Kidney epithelial cell (primary cell): ENCODE results near the gene ELK3. TPM values are rescaled to one million over a fixed set of nuclear protein-coding genes. Genes with fewer than 3 reads are reported as not detected.

Experiments used
- DNase-seq: peaks from one replicate; pipeline ENCODE4 v3.0.0-alpha.2; 2010; ENCODE audit warnings: low read depth
- H3K27me3 ChIP-seq: 2 replicates; pipeline ENCODE4 v1.6.0; 2011; ENCODE audit warnings: low read length; ENCODE audit not compliant: control insufficient read depth, insufficient read depth
- H3K36me3 ChIP-seq: 2 replicates; pipeline ENCODE4 v1.5.1; 2011; ENCODE audit warnings: low read length; ENCODE audit not compliant: control insufficient read depth, insufficient read depth
- H3K4me3 ChIP-seq: 2 replicates; pipeline ENCODE4 v1.5.1; 2011; ENCODE audit warnings: low read depth, mild to moderate bottlenecking, control low read depth, low read length
- total RNA-seq: library from RNA; depleted of rRNA; stranded (reverse); fragments of >200 nt; gene quantifications from 2 replicates; pipeline ENCODE4 v1.2.3, GENCODE V29; 2015
- TF ChIP-seq, protein P1 (sequence below): IDR thresholded peaks from 2 replicates; pipeline ENCODE4 v1.5.1; 2011; ENCODE audit warnings: mild to moderate bottlenecking, moderate library complexity, low read length, control low read depth, inconsistent platforms; ENCODE audit not compliant: insufficient read depth, poor library complexity, severe bottlenecking

ELK3 gene
- total RNA-seq, 1 donor from 2014 or later = 63.5 TPM

DNA sequence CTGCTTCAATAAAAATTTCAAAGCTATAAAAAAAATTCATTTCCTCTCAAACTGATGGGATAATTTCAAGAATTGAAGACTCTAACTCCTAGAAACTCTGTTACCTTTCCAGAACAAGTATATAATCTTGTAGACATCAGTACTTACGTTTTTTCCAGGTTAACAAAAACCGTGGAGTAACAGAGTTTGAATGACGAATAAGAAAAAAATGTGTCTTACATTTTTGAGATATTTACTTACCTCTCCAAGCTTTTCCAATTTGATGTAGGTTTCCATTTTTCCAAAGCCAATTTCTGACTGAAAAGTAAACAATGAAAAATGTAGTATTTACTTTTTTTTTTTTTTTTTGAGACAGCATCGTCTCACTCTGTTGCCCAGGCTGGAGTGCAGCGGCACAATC is 105.9 kb downstream of the ELK3 start:
- no peaks in the 10 kb centered on the region for H3K36me3 ChIP-seq
- TF ChIP-seq, protein P1, sequence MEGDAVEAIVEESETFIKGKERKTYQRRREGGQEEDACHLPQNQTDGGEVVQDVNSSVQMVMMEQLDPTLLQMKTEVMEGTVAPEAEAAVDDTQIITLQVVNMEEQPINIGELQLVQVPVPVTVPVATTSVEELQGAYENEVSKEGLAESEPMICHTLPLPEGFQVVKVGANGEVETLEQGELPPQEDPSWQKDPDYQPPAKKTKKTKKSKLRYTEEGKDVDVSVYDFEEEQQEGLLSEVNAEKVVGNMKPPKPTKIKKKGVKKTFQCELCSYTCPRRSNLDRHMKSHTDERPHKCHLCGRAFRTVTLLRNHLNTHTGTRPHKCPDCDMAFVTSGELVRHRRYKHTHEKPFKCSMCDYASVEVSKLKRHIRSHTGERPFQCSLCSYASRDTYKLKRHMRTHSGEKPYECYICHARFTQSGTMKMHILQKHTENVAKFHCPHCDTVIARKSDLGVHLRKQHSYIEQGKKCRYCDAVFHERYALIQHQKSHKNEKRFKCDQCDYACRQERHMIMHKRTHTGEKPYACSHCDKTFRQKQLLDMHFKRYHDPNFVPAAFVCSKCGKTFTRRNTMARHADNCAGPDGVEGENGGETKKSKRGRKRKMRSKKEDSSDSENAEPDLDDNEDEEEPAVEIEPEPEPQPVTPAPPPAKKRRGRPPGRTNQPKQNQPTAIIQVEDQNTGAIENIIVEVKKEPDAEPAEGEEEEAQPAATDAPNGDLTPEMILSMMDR = no peak
- DNase-seq = no peak

DNA sequence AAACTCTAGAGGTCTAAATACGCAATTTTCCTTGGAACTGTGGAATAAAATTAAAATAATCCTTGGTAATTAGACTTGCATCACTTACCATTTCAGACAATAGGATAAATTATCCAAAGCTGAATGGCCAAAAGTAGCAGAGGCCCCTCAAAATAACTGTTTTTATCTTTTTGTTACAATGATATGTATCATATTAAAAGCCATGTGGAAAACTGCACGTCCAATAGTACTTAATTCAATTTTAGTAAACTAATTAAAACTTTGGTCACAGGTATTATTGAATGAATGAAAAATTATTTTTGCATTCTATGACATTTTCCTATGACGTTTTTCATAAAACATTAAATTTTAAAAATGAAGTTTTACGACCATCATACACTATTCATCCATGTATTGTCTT is 107.6 kb downstream of the ELK3 start:
- Histone ChIP-seq H3K27me3 (no peaks in the 10 kb centered on the region), H3K4me3 (no peak overlapping the region), H3K36me3 (no peaks in the 10 kb centered on the region)
- no peak for DNase-seq
- TF ChIP-seq, protein P1 = no peak

More for the DNA sequence above, 105.9 kb downstream of the ELK3 start:
- H3K4me3 ChIP-seq = no peak overlapping the region
- no peaks in the 10 kb centered on the region for H3K27me3 ChIP-seq

DNA sequence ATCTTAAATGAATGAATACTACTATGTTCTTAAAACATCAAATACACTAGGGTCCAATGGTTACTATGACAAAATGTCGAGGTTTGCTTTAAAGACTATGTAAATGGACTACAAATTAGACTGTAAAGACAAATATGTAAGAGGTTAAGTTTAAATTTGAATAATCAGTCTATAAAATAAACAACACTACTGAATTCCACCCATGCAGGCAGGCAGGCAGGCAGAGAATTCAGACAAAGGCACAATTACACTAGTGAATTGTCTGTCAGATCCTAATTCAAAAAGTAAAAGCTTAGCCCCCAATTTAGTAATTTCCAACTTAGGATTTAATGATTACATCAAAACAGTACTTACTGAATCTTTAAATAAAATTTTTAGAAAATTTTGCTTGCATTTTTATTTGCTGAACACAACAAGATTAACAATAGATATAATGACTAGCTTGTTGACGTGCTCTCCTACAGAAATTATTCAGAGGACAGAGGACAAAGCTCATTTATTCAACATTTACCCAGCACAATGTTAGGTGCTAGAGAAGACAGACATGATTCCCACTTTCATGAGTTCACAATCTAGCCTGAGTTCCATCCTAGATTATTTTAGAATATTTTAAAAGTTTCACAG is 108.6 kb downstream of the ELK3 start:
- Histone ChIP-seq H3K27me3 (no peaks in the 10 kb centered on the region), H3K4me3 (no peak overlapping the region), H3K36me3 (no peaks in the 10 kb centered on the region)
- TF ChIP-seq, protein P1 = no peak
- DNase-seq = no peak

DNA sequence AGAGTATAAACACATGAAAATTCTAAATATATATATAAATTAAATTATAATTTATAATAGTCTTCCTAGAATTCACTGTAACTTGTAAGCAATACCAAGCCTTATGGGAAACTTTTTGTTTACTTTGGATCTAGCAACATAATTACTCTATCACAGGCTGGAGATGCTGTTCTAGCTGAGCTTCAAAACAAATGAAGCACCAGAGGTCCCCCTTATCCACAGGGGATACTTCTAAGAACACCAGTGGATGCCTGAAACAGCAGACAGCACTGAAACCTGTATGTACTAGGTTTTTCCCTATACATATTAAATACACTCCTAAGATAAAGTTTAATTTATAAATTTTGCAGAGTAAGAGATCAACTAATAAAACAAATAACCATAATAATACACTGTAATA is 109.5 kb downstream of the ELK3 start:
- H3K27me3 ChIP-seq = no peaks in the 10 kb centered on the region
- no peaks in the 10 kb centered on the region for H3K36me3 ChIP-seq
- H3K4me3 ChIP-seq = no peak overlapping the region
- no peak for DNase-seq
- TF ChIP-seq, protein P1 = no peak

DNA sequence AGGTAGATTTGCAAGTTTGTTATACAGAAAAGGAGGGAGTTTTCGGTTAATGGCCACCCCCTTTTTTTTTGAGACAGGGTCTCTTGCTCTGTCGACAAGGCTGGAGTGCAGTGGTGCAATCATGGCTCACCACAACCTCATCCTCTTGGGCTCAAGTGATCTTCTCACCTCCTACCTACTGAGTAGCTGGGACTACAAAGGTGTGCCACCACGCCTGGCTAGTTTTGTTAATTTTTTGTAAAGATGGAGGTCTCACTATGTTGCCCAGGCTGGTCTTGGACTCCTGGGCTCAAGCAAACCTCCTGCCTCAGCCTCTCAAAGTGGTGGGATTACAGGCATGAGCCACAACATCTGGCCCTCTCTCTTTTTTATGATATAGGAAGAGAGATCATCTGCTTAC is 111.5 kb downstream of the ELK3 start:
- TF ChIP-seq, protein P1 = no peak
- DNase-seq = no peak
- Histone ChIP-seq H3K27me3 (no peaks in the 10 kb centered on the region), H3K4me3 (no peak overlapping the region), H3K36me3 (no peaks in the 10 kb centered on the region)

DNA sequence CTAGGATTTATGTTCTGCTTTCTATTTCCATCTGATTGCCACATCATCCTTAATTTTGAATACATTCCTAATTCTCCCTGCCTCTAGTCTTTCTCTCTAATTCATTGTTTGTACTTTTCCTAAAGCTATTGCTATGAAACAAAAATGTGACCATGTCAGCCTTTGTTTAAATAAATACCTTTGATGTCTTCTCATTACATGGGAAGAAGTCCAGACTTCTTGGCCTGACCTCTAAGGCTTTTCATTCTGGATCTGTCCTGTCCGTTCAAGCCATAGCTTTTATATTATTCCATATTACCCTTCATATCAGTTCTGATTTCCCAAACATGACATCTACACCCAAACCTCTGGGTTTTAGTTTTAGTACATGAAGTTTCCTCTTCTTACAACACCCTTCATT is 114.7 kb downstream of the ELK3 start:
- TF ChIP-seq, protein P1 = no peak
- Histone ChIP-seq H3K36me3 (no peaks in the 10 kb centered on the region), H3K4me3 (no peak overlapping the region), H3K27me3 (no peaks in the 10 kb centered on the region)
- DNase-seq = no peak
